DLD1 (cell line): ENCODE results near the gene SMC1A.
"Not testable (repeated sequence)": the region's sequence is repeated elsewhere in the genome, so short reads cannot be mapped to it uniquely, and the experiment has no call there.

Source experiments
- in situ Hi-C: cut with HindIII; loops from 2 replicates; pipeline ENCODE4 v1.10.0; 2017; ENCODE audit warnings: low sequenced_read_pairs

The SMC1A gene

DNA sequence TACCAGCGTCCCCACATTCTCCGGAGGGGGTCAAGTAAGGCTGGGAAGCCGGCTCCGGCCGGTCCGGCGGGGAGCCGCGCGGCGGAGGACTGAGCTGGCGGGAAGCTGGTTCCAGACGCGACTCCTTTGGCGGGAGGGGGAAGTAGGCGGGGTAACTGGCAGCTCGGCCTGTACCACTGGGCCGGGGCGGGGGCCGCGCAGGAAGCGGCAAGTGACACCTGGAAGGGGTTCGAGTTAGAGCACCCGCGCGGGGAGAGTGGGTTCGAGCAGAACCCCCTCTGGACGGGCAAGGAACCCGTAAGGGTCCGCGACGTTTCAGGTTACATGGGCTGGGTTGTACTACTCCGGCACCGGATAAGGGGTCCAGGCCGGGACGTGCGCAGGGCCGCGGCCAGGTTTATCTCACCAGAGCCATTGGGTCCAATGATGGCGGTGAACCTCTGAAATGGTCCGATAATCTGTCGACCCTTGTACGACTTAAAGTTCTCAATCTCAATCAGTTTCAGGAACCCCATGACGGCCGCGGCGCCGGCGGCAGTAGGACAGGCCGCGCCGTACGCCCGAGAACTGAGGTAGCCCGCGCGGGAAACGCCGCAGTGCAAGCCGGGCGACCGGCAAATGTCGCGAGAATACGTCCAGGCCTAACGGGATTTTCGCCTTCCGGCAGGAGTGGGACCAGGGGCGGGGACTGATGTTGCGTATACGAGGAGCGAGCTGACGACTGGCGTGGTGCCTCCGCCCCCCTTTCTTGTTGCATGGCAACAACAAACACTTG, at the start of gene SMC1A:
Gene SMC1A, minus strand, starts transcription at position 569 of the 775 bp plus-strand sequence. Its CDS starts 54 bp downstream, at position 515.
- in situ Hi-C loops: no loop called here

DNA sequence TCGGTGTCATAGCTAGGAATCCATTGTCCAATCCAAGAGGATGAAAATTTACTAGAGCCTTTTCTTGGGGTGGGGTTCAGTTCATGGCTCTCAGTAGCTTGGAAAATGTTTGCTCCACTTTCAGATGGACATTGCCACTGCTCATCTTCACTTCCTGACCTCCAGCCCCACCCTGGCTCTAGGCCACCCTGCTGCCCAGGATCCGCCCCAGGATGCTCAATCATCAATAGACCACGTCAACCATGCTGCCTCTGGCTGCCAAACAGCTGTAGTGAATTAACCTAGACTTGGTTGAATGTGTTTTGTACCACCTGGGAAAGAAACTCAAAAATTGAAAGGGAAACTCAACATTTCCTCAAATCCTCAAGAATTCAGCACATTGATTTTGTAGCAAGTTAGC, 48.9 kb upstream of the SMC1A start:
- in situ Hi-C loops: no loop called here

DNA sequence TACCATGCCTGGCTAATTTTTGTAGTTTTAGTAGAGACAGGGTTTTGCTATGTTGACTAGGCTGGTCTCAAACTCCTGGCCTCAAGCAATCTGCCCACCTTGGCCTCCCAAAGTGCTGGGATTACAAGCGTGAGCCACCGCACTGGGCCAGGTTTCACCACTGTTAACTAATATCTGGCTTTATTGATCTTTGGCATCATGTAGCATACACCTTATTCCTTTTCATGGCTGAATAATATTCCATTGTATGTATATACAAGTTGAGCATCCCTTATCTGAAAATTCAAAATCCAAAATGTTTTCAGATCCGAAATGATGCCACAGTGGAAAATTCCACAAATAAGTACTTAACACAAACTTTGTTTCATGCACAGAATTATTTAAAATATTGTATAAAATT, 46.2 kb upstream of the SMC1A start:
- in situ Hi-C loops: not testable (repeated sequence)

DNA sequence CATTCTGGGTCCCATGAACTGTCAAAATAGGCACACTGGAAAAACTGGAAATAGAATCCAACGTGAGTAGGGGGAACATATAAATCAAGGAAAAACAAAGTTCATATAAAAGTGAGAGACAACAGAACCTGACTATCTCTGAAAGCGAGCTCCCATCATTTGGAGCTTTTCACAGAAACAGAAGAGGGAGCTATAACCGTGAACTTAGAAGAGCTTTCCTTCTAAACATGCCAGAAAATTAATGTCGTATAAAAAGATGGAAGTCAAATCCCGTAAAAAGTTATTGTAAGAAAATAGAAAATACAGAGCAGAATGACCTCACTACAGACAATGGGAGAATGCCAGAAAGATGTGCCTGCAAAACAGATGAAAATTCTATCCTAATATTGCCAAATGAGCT, 35.6 kb upstream of the SMC1A start:
- in situ Hi-C loops: no loop called here

GRCh38 chrX:53456254-53456653, 33.8 kb upstream of the SMC1A start:
- in situ Hi-C loops: no loop called here

GRCh38 chrX:53452812-53453211, 30.4 kb upstream of the SMC1A start:
- in situ Hi-C loops: no loop called here

DNA sequence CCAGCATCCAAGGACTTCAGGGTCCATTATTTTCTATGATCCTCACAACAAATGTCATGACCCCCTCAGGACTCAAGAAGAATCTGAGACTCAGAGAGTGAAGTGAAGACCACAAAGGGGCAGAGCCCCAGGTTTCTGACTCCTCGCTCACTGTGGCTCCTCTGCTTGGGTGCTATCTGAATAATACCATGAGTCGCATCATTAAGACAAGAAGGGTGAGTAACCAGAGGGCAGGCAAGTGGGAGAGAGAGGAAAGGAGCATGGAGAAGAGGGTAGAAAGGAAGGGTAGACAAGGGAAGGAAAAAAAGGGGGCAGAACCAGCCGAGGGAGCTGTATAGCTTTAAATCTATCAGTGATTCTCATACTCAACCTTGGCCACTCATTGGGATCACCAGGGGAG, 27.2 kb upstream of the SMC1A start:
- in situ Hi-C loops: no loop called here

- in situ Hi-C loops: no loop called here
Measured at GRCh38 chrX:53447441-53447840, 25.0 kb upstream of the SMC1A start.

- in situ Hi-C loops: no loop called here
Measured at GRCh38 chrX:53445977-53446376, 23.5 kb upstream of the SMC1A start.

- in situ Hi-C loops: no loop called here
Measured at GRCh38 chrX:53442322-53442631, 19.8 kb upstream of the SMC1A start.

DNA sequence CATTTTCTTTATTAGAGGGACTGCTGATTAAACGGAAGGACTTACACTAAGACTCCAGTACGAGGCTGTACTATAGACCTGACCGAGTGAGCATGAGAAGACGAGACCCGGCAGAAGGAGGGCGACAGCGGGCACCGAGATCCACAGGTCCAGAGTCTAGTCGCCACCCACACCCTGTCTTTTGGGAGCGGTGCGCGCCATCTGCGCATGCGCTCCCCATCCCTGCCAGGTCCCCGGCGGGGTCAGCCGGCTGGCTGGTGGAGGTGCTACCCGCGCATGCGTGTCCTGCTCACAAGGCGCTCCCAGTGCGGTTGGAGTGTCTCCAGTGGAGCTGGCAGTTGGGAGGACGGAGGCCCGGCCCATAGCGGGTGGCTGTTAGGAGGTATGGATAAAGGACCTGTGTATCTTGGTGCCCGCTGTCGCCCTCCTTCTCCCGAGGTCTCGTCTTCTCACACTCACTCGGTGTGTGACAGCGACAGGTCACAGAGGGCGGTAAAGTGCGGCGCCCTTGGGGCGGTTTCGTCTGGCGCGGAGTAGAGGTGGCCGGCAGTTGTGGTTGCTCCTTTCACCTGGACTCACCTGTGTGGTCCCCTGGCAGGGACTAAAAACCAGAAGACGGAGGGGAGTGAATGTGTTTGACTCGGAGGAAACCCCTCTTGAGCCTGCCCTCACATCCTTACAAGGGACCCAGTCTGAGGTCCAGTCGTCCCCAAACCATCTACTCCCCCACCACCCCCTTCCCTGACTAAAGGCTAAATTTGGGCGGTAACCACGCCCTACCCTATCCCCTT, 19.3 kb upstream of the SMC1A start:
- in situ Hi-C loops: no loop called here

DNA sequence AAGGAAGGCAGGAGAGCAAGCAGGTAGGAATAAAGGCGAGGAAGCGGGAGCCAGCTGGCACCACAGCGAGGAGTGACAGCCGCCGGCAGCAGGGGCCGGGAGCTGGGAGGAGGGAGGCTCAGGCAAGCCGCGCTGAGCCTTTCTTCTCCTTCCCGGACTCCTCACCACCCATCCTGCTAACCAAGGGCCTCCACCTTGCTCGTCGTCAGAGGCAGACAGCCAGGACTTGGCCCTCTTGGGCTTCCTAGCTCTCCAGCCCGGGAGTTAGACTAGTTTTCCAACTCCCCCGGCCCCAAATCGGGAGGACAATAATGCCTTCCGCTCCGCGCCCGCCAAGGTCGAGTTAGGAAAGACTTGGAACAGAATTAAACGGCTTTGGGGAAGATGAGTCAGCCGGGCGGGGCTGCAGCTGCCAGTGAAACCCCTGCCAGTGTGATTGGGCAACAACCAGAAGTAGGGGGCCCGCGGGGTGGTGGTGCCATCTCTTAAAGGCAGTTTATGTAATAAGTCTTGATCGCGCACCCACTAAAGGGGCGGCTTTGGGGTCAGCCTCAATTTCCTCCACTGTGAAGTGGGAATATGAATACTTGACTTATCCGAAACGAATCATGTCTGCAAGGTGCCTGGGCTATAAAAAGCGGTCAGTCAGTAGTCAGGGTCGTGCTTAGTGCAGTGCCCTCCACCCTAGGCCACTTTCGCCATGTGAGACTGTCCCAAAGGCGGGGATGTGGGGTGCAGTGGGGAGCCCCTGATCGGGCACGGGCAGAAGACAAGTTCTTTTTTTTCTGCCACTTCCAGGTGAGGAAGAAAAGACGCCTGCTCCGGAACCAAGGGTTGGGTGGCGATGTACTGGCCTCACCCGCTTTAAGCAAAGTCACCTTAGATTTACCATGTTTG, 18.4 kb upstream of the SMC1A start:
- in situ Hi-C loops: no loop called here

DNA sequence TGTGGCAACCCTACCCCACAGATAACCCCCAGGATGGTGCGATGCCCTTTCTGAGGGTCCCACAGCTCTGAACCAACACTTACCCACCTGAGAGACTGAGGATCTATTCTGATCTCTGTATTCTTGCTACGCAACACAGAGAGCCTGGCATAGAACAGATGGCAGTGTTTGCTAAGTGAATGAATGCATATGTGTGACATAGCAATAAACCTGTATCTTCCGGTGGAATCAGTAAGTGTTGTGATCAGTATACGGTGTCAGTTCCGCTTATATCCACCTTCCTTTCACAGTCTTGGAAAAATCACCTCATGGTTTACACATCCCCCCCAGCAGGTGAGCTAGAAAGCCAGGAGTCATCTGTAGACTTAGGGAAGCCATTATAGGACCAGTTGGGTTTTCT, 17.6 kb upstream of the SMC1A start:
- in situ Hi-C loops: no loop called here

GRCh38 chrX:53438832-53439230, 16.4 kb upstream of the SMC1A start:
- in situ Hi-C loops: no loop called here

DNA sequence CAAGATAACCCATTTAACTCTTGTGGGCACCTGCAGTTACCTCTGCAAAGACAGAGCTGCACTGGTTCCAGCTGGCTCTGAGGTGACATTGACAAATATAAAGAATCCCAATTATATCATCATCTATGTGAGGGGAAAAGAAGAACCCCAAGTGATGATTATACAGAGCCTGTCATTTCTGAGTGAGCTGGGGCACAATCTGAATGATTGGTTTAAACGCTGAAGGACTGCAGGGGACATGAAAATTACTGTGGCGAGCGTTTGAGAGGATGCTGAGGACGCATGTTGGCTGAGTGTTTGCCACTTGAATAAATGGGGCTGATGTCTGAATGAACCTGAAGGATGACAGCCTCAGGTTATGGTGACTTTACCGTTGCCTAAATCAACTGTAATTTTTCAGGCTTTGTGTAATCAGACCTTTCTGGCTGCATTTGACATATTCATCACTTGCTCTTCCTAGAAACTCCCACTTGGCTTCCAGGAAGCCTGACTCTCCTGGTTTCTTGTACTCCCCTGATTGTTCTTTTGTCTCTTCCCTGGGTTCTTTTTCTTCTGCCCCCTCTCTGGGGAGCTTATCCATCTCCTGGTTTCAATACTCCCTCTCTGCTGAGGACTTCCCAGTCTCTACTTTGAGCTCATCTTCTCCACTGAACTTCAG, 15.8 kb upstream of the SMC1A start:
- in situ Hi-C loops: no loop called here

- in situ Hi-C loops: no loop called here
Measured at GRCh38 chrX:53437206-53437605, 14.8 kb upstream of the SMC1A start.

- in situ Hi-C loops: no loop called here
Measured at GRCh38 chrX:53435997-53436396, 13.5 kb upstream of the SMC1A start.

DNA sequence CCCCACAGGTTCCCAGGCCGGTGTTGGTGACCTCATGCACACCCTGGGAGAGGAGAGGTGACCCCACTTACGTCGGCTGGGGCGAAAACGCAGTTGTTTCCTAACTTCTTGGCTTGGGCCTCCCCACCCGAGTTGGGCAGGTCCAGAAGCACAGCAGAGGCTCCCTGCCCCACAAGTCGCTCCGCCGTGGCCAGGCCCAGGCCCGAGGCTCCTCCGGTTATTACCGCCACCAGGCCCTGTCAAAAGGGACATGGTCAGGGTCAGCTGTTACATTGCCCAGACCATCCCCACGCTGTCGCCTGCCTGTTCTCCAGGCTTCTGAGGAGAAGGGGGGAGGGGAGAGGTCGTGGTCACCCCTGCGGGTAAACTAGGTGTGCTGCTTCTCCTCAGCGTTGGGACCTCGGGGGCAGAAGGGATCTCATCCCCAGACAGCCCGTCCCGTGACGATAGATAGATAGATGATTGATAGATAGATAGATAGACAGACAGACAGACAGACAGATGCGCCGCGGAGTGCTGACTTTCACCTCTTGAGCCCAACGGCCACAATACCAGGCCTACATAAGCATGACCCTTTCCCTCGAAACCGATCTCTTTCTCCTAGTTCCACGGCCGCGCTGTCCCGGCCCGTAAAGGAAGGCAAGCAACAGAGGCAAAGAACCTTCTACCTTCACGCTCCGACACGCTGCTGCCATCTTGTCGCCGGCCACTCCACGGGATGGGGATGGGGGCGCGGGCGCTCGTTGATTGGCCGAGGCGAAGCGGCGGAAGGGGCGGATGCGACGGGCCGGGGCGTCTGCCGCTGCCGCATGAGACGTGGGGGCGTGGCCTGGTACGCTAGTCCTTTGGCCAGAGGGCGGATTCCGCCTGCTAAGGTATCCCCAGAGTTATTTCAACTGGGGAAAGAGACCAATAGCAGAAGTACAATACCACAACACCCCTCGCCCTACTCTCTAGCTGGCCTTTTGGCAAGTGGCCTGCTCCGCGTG, 11.5 kb upstream of the SMC1A start, which contains the start of gene HSD17B10:
Gene HSD17B10, minus strand, starts transcription at position 720 of the 989 bp plus-strand sequence. Its CDS starts 25 bp downstream, at position 695.
- in situ Hi-C loops: no loop called here

DNA sequence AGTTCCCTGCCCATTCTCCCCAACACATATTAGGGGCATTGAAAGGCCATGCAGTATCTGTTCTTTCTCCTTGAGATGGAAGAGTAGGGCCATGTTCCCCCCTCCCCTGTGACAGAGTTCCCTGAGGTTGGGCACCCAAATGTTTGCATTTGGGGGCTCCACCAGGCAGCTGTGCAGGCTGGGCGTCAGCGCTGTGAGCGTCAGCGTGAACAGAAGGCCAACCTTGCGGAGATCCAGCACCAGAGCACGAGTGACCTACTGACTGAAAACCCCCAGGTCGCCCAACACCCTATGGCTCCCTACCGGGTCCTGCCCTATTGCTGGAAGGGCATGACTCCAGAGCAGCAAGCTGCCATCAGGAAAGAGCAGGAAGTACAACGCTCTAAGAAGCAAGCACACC, 7.8 kb upstream of the SMC1A start:
- in situ Hi-C loops: no loop called here

DNA sequence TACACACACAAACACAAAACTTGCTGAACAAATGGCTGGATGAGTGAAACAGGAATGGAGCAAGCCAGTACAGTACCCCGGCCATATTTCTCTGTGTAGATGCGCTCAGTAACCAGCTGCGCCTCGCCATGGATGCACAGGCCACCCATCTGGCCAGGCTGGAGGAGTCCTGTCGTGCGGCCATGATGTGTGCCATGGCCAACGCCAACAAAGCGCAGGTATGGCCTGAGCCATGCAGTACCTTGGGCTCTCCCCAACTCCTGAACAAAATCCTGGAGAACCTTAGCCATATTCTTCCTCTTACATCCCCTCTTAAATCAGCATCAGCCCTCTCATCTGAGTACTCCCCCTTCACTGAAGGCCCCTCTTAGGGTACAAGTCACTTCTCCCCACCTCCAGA, 7.3 kb upstream of the SMC1A start:
- in situ Hi-C loops: no loop called here
